Daoy (cell line): ENCODE results near the gene RPA4. TPM values are rescaled to one million over a fixed set of nuclear protein-coding genes. Genes with fewer than 3 reads are reported as not detected.

Source experiments
- total RNA-seq: library from RNA; depleted of rRNA; stranded (reverse); fragments of >200 nt; shearing (Covaris generic); gene quantifications from 2 replicates; pipeline ENCODE4 v1.2.3, GENCODE V29; 2014; rRNA removed

The RPA4 gene
- total RNA-seq, 1 experiment from 2014 or later = 0.34 TPM

Other genes with a start within 250 kb of the RPA4 start
- gene DIAPH2, start 199.1 kb upstream of the RPA4 start, total RNA-seq = 5.6 and 8.0 TPM in 2 replicates